ENCODE results near the gene CYP27A1.
"Not testable (repeated sequence)": the region's sequence is repeated elsewhere in the genome, so short reads cannot be mapped to it uniquely, and the experiment has no call there.

DNA sequence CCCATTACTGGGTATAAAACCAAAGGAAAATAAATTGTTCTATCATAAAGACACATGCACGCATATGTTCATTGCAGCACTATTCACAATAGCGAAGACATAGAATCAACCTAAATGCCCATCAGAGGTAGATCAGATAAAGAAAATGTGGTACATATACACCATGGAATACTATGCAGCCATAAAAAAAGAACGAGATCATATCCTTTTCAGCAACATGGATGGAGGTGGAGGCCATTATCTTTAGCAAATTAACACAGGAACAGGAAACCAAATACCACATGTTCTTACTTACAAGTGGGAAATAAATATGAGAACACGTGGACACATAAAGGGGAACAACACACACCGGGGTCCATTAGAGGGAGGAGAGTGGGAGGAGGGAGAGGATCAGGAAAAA, 62.4 kb downstream of the CYP27A1 start:
- not testable (repeated sequence) for TF ChIP-seq ZFP3, RARB (CRISPR knock-in tag; IDR thresholded peaks at IDR 0.05)

Data from SK-N-SH treated with all-trans-retinoic acid at 6 μM for 48 hours (cell line).